HFF-Myc (cell line): ENCODE results near the gene DOCK9.
A peak's percentile ranks its signal among the peaks of the same experiment; 100 is the strongest.

Source experiments
- DNase-seq: peaks from one replicate; pipeline ENCODE4 v3.0.0-alpha.2; 2011; ENCODE audit warnings: low read depth; ENCODE audit errors: extremely low read depth
- H3K4me3 ChIP-seq: replicated peaks from 2 replicates; pipeline ENCODE4 v1.5.1; 2011; ENCODE audit warnings: low read depth, mild to moderate bottlenecking, control low read depth, low read length
- TF ChIP-seq, protein P1 (sequence below): IDR thresholded peaks from 2 replicates; pipeline ENCODE4 v1.5.1; 2012; ENCODE audit warnings: mild to moderate bottlenecking, low read depth, low read length, control low read depth; ENCODE audit errors: missing control alignments

Gene DOCK9

GRCh38 chr13:98893371-98893770, 84.5 kb downstream of the DOCK9 start:
- TF ChIP-seq, protein P1, sequence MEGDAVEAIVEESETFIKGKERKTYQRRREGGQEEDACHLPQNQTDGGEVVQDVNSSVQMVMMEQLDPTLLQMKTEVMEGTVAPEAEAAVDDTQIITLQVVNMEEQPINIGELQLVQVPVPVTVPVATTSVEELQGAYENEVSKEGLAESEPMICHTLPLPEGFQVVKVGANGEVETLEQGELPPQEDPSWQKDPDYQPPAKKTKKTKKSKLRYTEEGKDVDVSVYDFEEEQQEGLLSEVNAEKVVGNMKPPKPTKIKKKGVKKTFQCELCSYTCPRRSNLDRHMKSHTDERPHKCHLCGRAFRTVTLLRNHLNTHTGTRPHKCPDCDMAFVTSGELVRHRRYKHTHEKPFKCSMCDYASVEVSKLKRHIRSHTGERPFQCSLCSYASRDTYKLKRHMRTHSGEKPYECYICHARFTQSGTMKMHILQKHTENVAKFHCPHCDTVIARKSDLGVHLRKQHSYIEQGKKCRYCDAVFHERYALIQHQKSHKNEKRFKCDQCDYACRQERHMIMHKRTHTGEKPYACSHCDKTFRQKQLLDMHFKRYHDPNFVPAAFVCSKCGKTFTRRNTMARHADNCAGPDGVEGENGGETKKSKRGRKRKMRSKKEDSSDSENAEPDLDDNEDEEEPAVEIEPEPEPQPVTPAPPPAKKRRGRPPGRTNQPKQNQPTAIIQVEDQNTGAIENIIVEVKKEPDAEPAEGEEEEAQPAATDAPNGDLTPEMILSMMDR: no peak
- H3K4me3 ChIP-seq: no peak overlapping the region
- no peak for DNase-seq

DNA sequence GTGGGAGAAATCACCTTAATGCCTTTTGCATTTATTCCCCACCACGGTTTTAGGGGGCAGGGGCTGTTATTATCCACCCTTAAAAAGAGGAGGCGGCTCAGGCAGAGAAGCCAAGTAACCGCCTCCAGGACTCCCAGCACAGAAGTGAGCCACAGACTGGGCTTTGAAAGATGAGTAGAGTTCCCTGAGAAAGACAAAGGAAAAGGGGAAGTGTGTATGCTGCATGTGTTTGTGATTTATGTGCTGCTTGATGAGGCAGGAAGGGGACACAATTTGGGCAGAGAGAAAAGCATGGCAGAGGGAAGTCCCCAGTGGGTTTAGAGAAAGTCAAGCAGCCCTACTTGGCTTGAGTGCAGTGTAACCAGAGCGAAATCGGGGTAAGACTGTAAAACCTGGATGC, 85.0 kb downstream of the DOCK9 start:
- DNase-seq: no peak
- TF ChIP-seq, protein P1: no peak
- no peak overlapping the region for H3K4me3 ChIP-seq

GRCh38 chr13:98892077-98892476, 85.8 kb downstream of the DOCK9 start:
- TF ChIP-seq, protein P1: no peak

GRCh38 chr13:98890925-98891324, 86.9 kb downstream of the DOCK9 start:
- no peak for DNase-seq
- TF ChIP-seq, protein P1: no peak
- H3K4me3 ChIP-seq: no peak overlapping the region

More at GRCh38 chr13:98892077-98892476, 85.8 kb downstream of the DOCK9 start:
- H3K4me3 ChIP-seq: no peak overlapping the region
- DNase-seq: no peak

DNA sequence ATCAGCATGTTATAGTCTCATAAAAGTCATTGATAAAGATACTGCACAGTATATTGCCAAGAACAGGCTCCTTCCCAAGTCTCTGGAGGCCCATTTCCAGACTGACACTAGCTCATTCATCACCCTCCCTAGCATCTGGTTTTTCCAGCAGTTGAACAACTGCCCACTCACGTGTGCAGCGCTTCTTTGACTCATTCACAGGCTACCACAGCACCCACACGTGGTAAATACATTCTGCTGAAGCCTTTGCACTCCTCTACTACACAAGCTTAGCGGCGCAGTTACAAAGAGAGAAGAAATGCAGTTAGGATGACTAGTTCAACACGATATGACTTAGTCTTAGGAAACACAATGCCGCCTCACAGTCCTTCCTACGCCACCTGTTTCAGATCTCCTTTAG, 87.7 kb downstream of the DOCK9 start:
- DNase-seq: peak; percentile 87
- TF ChIP-seq, protein P1: no peak
- H3K4me3 ChIP-seq: no peak overlapping the region

- TF ChIP-seq, protein P1: no peak
- no peak for DNase-seq
- no peak overlapping the region for H3K4me3 ChIP-seq
Measured at GRCh38 chr13:98889419-98890085, 88.3 kb downstream of the DOCK9 start.

DNA sequence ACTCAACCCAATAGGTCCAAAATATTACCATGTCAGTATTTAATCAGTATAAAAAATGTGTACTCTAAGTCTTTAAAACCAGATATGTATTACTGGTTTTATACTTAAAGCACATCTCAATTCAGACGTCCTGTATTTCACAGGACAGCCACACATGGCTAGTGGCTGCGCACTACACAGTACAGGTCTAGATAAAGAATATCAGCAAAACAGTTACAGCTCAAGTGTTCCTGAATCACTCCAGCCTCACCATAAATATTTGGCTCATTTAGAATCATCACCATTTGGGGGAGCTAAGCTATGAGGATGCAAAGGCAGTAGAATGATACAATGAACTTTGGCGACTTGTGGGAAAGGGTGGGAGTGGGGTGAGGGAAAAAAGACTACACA, 89.0 kb downstream of the DOCK9 start:
- DNase-seq: no peak
- TF ChIP-seq, protein P1: no peak
- H3K4me3 ChIP-seq: no peak overlapping the region
